Renal pelvis (tissue), 4 donors: ENCODE measurements around the gene THSD7B. TPM values are rescaled to one million over a fixed set of nuclear protein-coding genes. Genes with fewer than 3 reads are reported as not detected.
"Not testable (repeated sequence)": the region's sequence is repeated elsewhere in the genome, so short reads cannot be mapped to it uniquely, and the experiment has no call there.

Experiments used
- DNase-seq: peaks from one replicate; pipeline ENCODE4 v3.0.0-alpha.2; 2013
- polyA plus RNA-seq, 3 donors: library from polyadenylated mRNA; unstranded; fragments of 120-200 nt; gene quantifications; one replicate each; pipeline ENCODE4 v1.2.1, GENCODE V29; 2013; ENCODE audit not compliant: insufficient read length in 3 of 3

The THSD7B gene
- polyA plus RNA-seq, 3 donors = 2.4 to 5.0 (median 4.3) TPM

- DNase-seq = no peak
Observed at GRCh38 chr2:137696916-137697315, 931.6 kb downstream of the THSD7B start.

GRCh38 chr2:137700250-137700649 lies 934.9 kb downstream of the THSD7B start:
- not testable (repeated sequence) for DNase-seq

- DNase-seq = no peak
Observed at GRCh38 chr2:137700681-137701080, 935.3 kb downstream of the THSD7B start.

- no peak for DNase-seq
Observed at GRCh38 chr2:137705296-137705695, 940.0 kb downstream of the THSD7B start.

GRCh38 chr2:137706786-137707613 lies 941.7 kb downstream of the THSD7B start:
- peak; percentile 19 for DNase-seq

GRCh38 chr2:137708311-137708710 lies 943.0 kb downstream of the THSD7B start:
- DNase-seq = no peak

GRCh38 chr2:137715731-137716191 lies 950.4 kb downstream of the THSD7B start:
- DNase-seq = no peak

GRCh38 chr2:137718786-137719185 lies 953.4 kb downstream of the THSD7B start:
- no peak for DNase-seq

- no peak for DNase-seq
Observed at GRCh38 chr2:137721733-137722132, 956.4 kb downstream of the THSD7B start.

- no peak for DNase-seq
Observed at GRCh38 chr2:137724912-137725311, 959.6 kb downstream of the THSD7B start.
